ENCODE results near the gene ZNF84.

ZNF84 gene

DNA sequence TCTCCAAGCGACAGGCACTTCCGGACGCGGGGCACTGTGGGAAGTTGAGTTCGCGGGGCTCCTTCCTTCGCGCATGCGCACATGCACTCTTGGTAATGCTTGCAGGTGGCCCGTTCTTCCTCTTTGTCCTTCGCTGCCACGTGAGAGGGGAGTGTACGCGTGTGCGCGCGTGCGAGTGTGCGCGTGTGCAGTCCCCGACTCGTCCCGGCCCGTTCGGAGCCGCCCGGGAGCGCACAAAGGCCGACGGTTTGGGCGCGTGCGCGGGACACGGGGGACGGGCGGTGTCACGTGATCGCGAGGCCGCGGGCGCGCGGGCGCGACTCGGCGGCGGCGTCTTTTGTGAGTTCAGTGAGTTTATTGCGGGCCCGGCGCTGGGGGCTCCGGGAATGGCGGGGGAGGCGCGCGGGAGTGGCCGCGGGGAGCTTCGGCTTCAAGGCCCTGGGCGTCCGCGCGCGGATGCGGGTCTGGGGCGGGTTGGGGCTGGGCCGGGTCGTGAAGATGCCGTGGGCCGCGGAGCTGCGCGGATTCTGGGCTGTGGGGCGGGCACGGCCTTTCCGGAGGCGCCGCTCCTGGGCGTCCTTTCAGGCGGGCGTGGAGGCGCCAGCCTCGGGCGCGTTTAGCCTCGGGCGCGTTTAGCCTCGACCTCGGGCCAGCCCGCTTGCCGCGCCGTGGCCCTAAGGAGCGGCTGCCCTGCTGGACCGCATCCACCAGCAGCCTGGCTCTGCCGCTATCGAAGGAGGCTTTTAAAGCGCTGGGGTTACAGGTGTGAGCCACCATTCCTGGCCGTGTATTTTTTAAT is at the start of gene ZNF84:
TSS of gene ZNF84 (plus strand) at position 303 of the 799 bp plus-strand sequence. CDS start 3,959 bp downstream, outside the sequence.
- peak; percentile 87 to 98 (median 94) for DNase-seq
- intact Hi-C loops (cut with DNase I) = loop anchor here (1.0 to 2.0 kb wide), 2 partner anchors 43 to 51 kb away; partner anchors contain the start of genes ZNF140 and ZNF26

DNA sequence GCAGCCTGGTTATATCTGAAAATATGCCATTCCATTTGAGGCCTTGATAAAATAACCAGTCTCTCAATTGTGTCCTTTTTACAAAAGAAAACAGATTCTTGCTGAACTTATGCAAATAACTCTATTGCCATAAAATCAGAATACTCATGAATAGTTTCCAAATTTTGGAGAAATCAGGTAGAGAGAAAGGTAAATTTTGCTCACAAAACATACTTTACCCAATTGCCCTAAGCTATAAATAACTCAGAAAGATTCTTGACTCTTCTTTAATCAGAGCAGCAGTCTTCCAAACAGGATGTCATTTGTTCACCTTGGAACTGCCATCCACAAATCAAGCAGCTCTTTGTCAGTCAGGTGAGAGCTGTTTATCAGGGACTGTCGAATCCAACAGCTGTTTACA is 38.6 kb upstream of the ZNF84 start:
- intact Hi-C loops (cut with DNase I) = no loop called here
- no peak for DNase-seq

DNA sequence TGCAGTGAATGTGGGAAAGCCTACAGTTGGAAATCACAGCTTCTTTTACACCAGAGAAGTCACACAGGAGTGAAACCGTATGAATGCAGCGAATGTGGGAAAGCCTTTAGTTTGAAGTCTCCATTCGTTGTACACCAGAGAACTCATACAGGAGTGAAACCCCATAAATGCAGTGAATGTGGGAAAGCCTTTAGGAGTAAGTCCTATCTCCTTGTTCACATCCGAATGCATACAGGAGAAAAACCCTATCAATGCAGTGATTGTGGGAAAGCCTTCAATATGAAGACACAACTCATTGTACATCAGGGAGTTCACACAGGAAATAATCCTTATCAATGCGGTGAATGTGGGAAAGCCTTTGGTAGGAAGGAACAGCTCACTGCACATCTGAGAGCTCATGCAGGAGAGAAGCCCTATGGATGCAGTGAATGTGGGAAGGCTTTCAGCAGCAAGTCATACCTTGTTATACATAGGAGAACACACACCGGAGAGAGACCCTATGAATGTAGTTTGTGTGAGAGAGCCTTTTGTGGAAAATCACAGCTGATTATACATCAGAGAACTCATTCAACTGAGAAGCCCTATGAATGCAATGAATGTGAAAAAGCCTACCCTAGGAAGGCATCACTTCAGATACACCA is 26.5 kb upstream of the ZNF84 start:
- no peak for DNase-seq
- intact Hi-C loops (cut with DNase I) = no loop called here

DNA sequence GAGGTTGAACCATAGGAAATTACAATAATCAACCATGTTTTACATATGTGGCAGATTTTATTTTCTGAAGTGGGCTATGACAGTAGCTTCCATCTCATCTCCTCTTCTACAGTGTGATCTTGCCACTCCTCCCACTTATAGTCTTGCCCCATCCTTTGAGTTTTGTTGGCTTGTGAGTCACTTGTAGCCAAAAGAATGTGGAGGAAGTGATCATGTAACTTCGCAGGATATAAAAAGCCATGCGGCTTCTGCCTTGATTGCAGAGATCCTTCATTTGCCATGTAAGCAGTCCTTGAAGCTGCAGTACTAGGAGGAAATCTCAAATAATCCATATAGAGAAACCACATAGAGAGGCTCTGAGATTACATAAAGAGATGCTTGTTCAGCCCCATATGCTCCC is 13.7 kb upstream of the ZNF84 start:
- peak in 9 of 42 donors; percentile 1 to 54 (median 17) for DNase-seq
- intact Hi-C loops (cut with DNase I) = no loop called here

DNA sequence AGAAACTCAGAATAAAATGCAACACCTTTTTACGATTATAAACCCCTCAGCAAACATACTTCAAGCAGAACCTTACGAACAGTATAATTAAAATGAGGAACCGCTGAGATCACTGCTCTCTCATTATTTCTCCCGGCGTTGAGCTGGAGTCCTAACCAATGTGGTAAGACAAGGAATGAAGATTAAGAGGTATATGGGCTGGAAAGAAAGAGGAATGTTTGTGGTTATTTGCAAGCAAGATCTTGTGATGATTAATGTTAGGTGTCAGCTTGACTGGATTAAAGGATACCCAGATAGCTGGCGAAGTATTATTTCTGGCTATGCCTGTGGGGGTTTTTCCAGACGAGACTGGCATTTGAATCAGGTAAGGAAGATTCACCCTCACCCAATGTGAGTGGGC is 10.3 kb upstream of the ZNF84 start:
- intact Hi-C loops (cut with DNase I) = no loop called here
- no peak for DNase-seq

DNA sequence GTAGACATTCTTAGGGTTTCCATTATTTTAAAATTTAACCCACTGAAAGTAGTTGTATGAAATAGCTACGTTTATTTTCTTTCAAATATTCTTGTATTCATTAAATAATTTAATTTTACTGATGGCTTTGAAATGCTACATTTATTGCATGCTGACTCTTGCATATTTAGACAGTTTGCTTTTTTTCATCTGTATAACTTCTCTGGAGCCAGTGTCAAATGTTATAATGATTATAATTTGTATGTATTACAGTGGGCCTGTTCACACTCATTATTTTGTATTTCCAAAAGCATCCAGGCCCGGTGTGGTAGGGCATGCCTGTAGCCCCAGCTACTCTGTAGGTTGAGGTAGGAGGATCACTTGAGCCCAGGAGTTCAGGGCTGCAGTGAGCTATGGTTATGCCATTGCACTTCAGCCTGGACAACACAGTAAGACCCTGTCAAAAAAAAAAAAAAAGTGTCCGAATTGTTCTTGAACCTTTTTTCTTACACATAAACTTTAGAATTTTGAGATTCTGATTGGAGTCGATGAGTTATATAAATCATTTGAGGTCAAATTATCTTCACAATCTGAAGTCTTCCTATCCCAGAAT is 905 bp downstream of the ZNF84 start:
- intact Hi-C loops (cut with DNase I) = no loop called here
- no peak for DNase-seq

DNA sequence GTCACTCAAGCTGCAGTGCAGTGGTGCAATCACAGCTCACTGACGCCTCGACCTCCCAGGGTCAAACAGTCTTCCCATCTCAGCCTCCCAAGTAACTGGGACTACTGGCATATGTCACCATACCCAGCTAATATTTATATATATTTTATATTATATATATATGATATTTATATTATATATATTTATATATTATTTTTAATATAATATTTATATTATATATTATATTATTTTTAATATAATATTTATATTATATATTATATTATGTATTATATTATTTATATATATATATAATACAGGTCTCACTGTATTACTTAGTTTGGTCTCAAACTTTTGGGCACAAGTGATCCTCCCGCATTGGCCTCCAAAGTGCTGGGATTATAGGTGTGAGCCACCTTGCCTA is 9.4 kb downstream of the ZNF84 start:
- DNase-seq = no peak
- intact Hi-C loops (cut with DNase I) = no loop called here

DNA sequence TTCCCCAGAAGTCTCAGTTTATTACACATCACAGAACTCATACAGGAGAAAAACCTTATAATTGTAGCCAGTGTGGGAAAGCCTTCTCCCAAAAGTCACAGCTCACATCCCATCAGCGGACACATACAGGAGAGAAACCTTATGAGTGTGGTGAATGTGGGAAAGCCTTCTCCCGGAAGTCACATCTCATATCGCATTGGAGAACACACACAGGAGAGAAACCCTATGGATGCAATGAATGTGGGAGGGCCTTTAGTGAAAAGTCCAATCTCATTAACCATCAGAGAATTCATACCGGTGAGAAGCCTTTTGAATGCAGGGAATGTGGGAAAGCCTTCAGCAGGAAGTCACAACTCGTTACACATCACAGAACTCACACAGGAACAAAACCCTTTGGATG is 20.1 kb downstream of the ZNF84 start:
- no peak for DNase-seq
- intact Hi-C loops (cut with DNase I) = no loop called here

DNA sequence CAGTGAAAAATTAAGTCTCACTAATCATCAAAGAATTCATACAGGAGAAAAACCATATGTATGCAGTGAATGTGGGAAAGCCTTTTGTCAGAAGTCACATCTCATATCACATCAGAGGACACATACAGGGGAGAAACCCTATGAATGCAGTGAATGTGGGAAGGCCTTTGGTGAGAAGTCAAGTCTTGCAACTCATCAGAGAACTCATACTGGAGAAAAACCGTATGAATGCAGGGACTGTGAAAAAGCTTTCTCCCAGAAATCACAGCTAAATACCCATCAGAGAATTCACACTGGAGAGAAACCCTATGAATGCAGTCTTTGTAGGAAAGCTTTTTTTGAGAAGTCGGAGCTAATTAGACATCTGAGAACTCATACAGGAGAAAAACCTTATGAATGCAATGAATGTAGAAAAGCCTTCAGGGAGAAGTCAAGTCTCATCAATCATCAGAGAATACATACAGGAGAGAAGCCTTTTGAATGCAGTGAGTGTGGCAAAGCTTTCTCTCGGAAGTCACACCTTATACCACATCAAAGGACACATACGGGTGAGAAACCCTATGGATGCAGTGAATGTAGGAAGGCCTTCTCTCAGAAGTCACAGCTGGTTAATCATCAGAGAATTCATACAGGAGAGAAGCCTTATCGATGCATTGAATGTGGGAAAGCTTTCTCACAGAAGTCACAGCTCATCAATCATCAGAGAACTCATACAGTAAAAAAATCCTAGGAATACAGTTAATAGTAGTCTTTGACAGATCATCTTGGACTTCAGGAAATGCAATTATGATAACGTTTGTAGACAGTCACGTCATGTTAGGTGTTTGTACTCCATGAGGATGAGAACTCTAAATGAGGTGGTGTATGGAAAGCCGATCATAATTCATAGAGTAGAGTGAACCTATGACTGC is 21.1 kb downstream of the ZNF84 start:
- intact Hi-C loops (cut with DNase I) = no loop called here
- no peak for DNase-seq

DNA sequence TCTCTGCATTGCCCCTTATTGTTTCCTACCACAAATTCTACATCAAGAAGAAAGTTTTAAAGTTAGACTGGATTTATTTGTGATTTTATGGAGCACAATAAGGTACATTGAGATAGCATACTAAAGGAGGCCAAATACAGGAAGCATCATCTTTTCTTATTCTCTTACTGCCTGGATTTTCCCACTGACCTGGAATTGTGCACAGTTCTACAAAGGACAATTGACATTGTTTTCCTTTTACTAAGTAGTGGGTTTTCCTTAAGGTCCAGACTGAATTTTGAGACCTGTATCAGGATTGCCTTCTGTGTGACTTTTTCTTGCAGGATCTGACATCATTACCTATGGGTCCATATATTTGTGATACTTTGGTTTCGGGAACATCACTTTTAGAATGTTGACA is 24.6 kb downstream of the ZNF84 start:
- no peak for DNase-seq
- intact Hi-C loops (cut with DNase I) = no loop called here

DNA sequence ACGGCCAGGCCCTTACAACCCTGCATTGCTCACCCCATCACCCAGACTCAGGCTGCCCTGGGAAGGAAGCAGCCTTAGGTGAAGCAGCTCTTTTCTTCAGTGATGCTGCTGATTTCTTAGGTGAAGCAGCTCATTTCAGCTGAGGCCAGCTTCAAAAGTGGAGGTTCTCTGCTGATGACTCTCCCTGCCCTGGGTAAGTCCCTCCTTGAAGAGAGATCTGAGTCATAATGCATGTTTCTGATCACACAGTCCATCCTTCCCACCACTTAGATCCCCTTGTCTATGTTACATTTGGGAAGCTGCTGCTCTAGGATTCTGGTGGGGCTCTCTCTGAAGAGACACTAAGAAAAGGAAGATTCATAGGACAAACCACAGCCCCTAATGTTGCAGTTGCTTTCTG is 26.2 kb downstream of the ZNF84 start:
- no peak for DNase-seq
- intact Hi-C loops (cut with DNase I) = no loop called here

DNA sequence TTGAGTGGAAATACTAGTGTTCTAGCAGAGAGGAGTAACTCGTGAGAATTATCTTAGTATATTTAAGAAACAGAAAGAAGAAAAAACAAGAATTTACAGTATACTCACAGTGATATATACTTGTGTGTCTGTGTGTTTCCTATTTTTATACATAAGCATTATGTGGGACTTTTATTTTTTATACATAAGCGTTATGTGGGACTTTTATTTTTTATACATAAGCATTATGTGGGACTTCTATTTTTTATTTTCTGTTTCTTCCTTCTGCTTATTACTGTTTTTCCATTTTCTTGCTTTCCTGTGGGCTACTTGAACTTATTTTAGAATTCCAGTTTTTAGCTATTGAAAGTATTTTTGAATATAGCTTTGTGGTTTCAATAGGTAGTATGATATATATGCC is 36.5 kb downstream of the ZNF84 start:
- no peak for DNase-seq
- intact Hi-C loops (cut with DNase I) = no loop called here

DNA sequence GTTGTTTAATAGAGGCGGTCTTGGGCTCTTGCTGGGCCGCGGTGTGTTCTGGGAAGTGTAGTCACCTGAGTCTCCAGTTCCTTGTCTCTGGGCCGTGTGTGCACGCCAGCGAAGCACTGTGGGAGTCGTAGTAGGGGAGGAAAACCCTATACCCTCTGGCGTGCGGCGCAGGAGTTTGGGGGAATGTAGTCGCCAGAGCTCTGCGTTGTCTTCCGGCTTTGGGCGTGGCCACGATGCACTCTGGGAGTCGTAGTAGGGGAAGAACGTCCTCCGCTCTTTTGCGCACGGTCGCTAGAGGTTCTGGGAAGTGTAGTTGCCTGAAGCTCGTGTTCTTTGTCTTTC is 42.7 kb downstream of the ZNF84 start:
- intact Hi-C loops (cut with DNase I) = loop anchor here (1.0 kb wide), 3 partner anchors 43 to 101 kb away; partner anchors contain the start of genes ZNF26, ZNF268 and ZNF84
- DNase-seq = peak; percentile 95 to 100 (median 99)

DNA sequence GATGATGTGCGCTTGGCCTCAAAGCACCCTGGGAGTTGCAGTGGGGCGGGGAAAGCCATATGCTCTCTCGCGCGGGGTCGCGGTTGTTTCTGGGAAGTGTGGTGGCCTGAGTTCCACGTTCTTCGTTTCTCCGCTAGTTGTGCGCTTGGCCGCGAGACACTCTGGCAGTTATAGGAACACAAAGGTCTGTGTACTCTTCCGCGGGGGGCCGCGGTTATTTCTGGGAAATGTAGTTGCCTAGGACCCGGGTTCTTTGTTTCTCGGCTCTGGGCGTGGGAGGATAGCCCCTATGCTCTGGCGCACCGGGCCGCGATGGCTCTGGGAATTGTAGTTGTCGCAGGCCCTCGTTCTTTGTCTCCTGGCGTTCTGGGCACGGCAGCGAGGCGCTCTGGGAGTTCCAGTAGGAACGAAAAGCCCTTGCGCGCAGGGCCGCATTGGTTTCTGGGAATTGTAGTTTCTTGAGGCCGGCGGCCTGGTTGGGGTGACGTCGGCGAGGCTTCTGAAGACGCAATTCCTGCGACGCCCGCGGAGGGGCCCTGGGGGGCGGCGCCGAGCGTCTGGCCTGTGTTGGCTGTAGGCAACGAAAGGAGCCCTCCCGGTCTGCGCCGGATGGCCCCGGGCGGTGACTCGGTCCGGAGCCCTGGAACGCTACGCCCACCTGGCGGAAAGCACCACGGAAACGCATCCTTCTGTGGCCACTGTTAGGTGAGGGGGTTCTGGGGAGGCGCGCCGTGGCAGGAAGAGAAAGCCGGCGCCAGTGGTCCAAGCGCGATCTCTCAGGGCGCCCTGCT is 43.3 kb downstream of the ZNF84 start, which contains the start of gene ZNF140:
TSS of gene ZNF140 (plus strand) at position 556 of the 791 bp plus-strand sequence. CDS start 398 bp downstream, outside the sequence.
- peak; percentile 95 to 99 (median 98) for DNase-seq
- intact Hi-C loops (cut with DNase I) = loop anchor here (1.0 kb wide), 3 partner anchors 43 to 101 kb away; partner anchors contain the start of genes ZNF26, ZNF268 and ZNF84

DNA sequence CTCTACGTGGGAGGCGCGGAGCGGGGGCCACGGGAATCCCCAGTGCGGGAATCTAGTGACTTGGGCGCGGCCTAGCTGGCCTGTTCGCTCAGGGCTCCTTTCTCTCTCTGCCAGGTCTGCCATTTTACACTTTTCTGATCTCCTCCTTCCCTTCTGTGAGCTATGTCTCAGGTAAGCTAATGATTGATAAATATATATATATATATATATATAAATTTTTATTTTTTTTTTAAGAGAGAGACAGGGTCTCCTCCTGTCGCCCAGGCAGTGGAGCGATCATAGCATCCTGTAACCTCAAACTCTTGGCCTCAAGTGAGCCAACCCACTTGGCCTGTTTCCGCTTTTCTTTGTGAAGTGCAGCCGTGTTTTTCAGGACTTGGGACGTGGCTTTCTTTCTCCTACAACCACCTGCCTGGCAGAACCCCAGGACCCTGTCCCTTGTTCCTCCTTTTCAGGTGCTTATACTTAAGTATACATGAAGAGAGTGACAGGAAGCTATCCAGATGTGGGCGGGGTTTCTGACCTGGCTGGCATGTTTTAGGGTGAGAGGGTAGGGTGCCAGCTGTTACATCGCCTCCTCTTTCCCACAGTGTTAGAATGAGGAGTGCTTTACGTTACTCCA is 44.0 kb downstream of the ZNF84 start:
- intact Hi-C loops (cut with DNase I) = no loop called here
- peak in 4 of 42 donors; percentile 1 to 3 (median 2) for DNase-seq

DNA sequence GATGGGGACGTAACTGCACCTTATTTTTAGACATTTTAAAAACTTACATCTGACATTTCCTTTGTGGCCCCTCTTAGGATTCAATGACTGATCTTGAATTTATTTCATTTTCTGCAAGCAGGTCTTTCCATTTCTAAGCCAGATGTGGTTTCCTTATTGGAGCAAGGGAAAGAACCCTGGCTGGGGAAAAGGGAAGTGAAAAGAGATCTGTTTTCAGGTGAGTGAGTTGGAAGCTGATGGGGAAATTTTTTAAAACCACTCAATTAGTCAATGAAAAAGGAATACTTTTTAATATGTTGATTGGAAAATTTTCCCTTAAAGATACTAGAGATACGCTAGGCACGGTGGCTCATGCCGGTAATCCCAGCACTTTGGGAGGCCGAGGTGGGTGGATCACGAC is 46.0 kb downstream of the ZNF84 start:
- no peak for DNase-seq
- intact Hi-C loops (cut with DNase I) = no loop called here

DNA sequence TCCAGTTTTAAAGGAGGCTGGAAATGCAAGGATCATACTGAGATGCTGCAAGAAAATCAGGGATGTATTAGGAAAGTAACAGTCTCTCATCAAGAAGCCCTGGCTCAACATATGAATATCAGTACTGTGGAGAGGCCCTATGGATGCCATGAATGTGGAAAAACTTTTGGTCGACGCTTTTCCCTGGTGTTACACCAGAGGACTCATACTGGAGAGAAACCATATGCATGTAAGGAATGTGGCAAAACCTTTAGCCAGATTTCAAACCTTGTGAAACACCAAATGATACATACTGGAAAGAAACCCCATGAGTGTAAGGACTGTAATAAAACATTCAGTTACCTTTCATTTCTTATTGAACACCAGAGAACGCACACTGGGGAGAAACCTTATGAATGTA is 68.3 kb downstream of the ZNF84 start:
- intact Hi-C loops (cut with DNase I) = no loop called here
- DNase-seq = no peak

DNA sequence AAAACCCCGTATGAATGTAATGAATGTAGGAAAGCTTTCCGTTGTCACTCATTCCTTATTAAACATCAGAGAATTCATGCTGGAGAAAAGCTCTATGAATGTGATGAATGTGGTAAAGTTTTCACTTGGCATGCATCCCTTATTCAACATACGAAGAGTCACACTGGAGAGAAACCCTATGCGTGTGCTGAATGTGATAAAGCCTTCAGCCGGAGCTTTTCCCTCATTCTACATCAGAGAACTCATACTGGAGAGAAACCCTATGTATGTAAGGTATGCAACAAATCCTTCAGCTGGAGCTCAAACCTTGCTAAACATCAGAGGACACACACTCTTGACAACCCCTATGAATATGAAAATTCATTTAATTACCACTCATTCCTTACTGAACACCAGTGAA is 68.9 kb downstream of the ZNF84 start:
- DNase-seq = no peak
- intact Hi-C loops (cut with DNase I) = no loop called here

Data from head of caudate nucleus (tissue), 42 donors.